Motor neuron (in vitro differentiated cells): ENCODE data around the gene TBATA. TPM values are rescaled to one million over a fixed set of nuclear protein-coding genes. Genes with fewer than 3 reads are reported as not detected.

Experiments
- ATAC-seq, 8 experiments: fragments of 200-7000 bp; cut with Tn5 transposase; replicated peaks in 6 of 8; 2 replicates each; pipeline ENCODE4 v1.8.0; 2021; ENCODE audit warnings: mild to moderate bottlenecking in 8 of 8, moderate library complexity in 8 of 8
- H3K27ac ChIP-seq, 2 donors: fragments of 250-450 bp; sonication (Bioruptor Pico); 2 replicates each; pipeline ENCODE4 v1.9.0; 2021; ENCODE audit warnings: antibody characterized with exemption in 2 of 2, mild to moderate bottlenecking in 2 of 2, moderate library complexity in 1 of 2
- H3K4me1 ChIP-seq, 2 donors: fragments of 250-450 bp; sonication (Bioruptor Pico); replicated peaks in 1 of 2; 2 replicates each; pipeline ENCODE4 v1.6.1; 2021; ENCODE audit warnings: antibody characterized with exemption in 2 of 2, mild to moderate bottlenecking in 2 of 2, moderate library complexity in 1 of 2
- H3K4me3 ChIP-seq, 5 donors: fragments of 250-450 bp; sonication (Bioruptor Pico); 2 replicates each; pipeline ENCODE4 v1.9.0; 2021; ENCODE audit warnings: antibody characterized with exemption in 5 of 5, mild to moderate bottlenecking in 5 of 5, moderate library complexity in 4 of 5
- WGBS, 10 experiments: fragments of 450-650 bp; shearing (Covaris generic); methylation state at CpG; one replicate each; pipeline ENCODE4 v1.0.0; 2022; 5-methylcytosine and 5-hydroxymethylcytosine counted together
- in situ Hi-C, 9 experiments: fragments of 400-800 bp; cut with MboI; loops; one replicate each; pipeline ENCODE4 v1.15.0; 2021; ENCODE audit warnings: low sequenced_read_pairs in 9 of 9, low pct_unique_long_range_greater_than_20kb in 2 of 9; ENCODE audit not compliant: unreplicated experiment in 9 of 9
- total RNA-seq, 8 experiments: library from RNA; unstranded; fragments of 300-600 nt; gene quantifications; 2 replicates each; pipeline versions ENCODE4 v1.2.3 to v1.2.4, GENCODE V29; 2022

The TBATA gene
- total RNA-seq, 8 experiments from 2014 or later = 1.5 TPM; not detected in 7

DNA sequence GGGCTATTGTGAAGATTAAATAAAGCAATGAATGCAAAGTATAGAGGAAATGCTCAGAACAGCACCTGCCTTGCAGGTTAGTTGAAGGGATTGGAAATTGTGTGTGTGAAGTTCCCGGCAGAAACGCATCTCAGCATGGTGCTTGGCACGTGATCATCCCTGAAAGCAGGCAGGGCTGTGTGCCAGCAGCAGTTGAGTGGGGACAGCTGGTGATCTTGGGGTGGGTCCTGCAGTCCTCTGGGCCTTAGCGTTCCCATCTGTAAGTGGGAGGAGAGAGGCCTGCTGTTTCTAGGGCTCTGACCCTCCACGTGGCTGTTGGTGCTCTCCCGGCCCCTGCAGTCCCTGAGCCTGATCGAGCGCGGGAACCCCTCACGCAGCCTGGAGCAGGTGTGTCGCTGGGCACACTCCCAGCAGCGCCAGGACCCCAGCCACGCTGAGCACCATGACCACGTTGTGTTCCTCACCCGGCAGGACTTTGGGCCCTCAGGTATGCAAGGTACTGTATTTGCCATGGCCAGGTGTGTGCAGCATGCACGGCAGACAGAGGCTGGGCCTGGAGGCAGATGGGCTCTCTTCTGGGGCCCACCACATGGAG lies 55.3 kb downstream of the TBATA start:
- in situ Hi-C loops = no loop called here
- Histone ChIP-seq H3K4me1 (no peaks in the 10 kb centered on the region), H3K27ac (no peak overlapping the region), H3K4me3 (no peak overlapping the region)
- 50 to 100% (median 78%) methylated on average over 1 to 4 of the region's 16 CpGs; no CpG with 5 or more reads in 4 of the 10 experiments for WGBS, 10 experiments
- ATAC-seq = no peak

- Histone ChIP-seq H3K4me3 (no peak overlapping the region), H3K4me1 (no peaks in the 10 kb centered on the region), H3K27ac (no peak overlapping the region)
- ATAC-seq = no peak
- 74 to 100% (median 95%) methylated on average over 1 to 2 of the region's 2 CpGs; no CpG with 5 or more reads in 2 of the 10 experiments for WGBS, 10 experiments
- in situ Hi-C loops = no loop called here
These were observed 56.8 kb downstream of the TBATA start for GRCh38 chr10:70728328-70728727.

GRCh38 chr10:70726909-70727495 lies 58.2 kb downstream of the TBATA start:
- no peaks in the 10 kb centered on the region for H3K4me1 ChIP-seq
- WGBS, 10 experiments = 33 to 96% (median 85%) methylated on average over 1 to 6 of the region's 10 CpGs; no CpG with 5 or more reads in 6 of the 10 experiments
- no peak for ATAC-seq
- H3K27ac ChIP-seq = no peak overlapping the region
- in situ Hi-C loops = no loop called here
- H3K4me3 ChIP-seq = no peak overlapping the region

DNA sequence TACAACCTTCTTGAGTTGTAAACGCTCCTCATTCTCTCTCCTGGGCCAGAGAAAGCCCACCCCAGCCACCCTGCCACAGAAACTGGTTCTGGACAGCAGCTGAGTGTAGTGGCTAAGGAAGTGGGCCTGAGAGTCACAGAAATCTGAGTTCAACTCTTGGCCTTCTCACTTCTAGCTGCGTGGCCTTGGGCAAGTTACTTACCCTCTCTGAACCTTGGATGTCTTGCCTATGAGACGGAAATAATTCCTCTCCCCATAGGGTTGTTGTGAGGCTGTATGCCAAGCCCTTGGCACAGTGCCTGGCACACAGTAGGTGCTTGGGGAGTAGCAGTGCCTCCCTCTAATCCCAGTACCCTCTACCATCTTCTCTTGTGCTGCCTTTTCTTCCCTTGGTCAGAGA lies 61.4 kb downstream of the TBATA start:
- WGBS, 10 experiments = 83 to 100% (median 100%) methylated on average over 1 to 3 of the region's 3 CpGs; no CpG with 5 or more reads in 4 of the 10 experiments
- no peak overlapping the region for H3K27ac ChIP-seq
- in situ Hi-C loops = no loop called here
- ATAC-seq = no peak
- H3K4me1 ChIP-seq = no peaks in the 10 kb centered on the region
- no peak overlapping the region for H3K4me3 ChIP-seq

- WGBS, 10 experiments = 36 to 100% (median 80%) methylated on average over 1 to 3 of the region's 4 CpGs; no CpG with 5 or more reads in 1 of the 10 experiments
- Histone ChIP-seq H3K4me3 (no peak overlapping the region), H3K27ac (no peak overlapping the region), H3K4me1 (no peaks in the 10 kb centered on the region)
- peak in 3 of 8 experiments; percentile 47 to 65 (median 60) for ATAC-seq
- in situ Hi-C loops = no loop called here
These were observed 62.3 kb downstream of the TBATA start for GRCh38 chr10:70722820-70723424.

Other genes with a start within 250 kb of the TBATA start
- gene PRF1, start 182.6 kb downstream of the TBATA start, total RNA-seq = under 1 TPM in 5 of 8 experiments, not detected in 3; 0.05 to 0.45 (median 0.42) TPM
- gene ADAMTS14, start 112.9 kb downstream of the TBATA start, total RNA-seq = 1 to 10 TPM in 2 of 8 experiments, under 1 TPM in 6; 0.05 to 1.9 (median 0.50) TPM
- gene SGPL1, start 30.6 kb upstream of the TBATA start, total RNA-seq = 10 to 100 TPM; 16.3 to 54.6 (median 24.6) TPM
- gene PCBD1, start 103.2 kb upstream of the TBATA start, total RNA-seq = 100 to 1,000 TPM in 2 of 8 experiments, 10 to 100 TPM in 6; 49.7 to 123 (median 71.9) TPM